ENCODE data around the gene TIMM17B.

The TIMM17B gene

DNA sequence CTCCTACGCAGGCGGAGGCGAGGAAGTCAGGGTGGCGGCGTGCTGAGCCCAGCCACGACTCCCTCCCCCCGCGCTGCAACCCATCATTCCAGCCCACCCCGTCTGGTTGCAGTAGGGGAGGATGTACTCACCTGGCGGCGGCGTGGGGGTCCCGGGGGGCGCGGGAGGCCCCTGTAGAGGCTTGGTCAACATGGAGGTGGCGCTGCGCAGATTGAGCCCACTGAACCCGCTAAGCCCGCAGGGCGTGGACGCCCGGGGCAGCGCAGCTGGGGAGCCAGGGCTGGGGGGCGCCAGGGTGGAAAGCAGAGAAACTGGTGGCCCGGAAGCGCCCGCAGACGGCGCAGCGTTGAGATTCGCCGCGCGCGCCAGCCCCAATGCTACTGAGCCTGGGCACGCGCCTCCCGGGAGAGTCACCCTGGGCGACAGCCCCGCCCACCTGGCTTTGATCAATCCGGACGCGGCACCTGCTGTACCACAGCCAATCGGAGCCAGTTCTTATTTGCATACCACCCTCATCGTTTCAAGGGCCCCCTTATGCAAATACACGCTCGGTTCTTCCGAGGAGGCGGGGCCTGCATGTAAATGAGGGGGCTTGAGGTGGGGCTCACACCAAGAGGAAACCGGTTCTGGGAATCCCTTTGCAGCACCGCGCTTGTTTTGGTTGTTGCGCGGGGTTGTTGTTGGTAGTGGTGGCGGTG, 21.2 kb upstream of the TIMM17B start, which contains the start of gene PIM2:
Gene PIM2, minus strand, starts transcription at position 382 of the 698 bp plus-strand sequence. Its CDS starts 190 bp downstream, at position 192.
- peak; percentile 93 for DNase-seq

- no peak for DNase-seq
Measured at GRCh38 chrX:48918301-48918642, 20.7 kb upstream of the TIMM17B start.

- DNase-seq, result peak; percentile 55
Measured at GRCh38 chrX:48917139-48918001, 19.8 kb upstream of the TIMM17B start.

GRCh38 chrX:48914593-48915493, 17.3 kb upstream of the TIMM17B start:
- DNase-seq, result no peak

GRCh38 chrX:48913605-48914366, 16.2 kb upstream of the TIMM17B start:
- no peak for DNase-seq

DNA sequence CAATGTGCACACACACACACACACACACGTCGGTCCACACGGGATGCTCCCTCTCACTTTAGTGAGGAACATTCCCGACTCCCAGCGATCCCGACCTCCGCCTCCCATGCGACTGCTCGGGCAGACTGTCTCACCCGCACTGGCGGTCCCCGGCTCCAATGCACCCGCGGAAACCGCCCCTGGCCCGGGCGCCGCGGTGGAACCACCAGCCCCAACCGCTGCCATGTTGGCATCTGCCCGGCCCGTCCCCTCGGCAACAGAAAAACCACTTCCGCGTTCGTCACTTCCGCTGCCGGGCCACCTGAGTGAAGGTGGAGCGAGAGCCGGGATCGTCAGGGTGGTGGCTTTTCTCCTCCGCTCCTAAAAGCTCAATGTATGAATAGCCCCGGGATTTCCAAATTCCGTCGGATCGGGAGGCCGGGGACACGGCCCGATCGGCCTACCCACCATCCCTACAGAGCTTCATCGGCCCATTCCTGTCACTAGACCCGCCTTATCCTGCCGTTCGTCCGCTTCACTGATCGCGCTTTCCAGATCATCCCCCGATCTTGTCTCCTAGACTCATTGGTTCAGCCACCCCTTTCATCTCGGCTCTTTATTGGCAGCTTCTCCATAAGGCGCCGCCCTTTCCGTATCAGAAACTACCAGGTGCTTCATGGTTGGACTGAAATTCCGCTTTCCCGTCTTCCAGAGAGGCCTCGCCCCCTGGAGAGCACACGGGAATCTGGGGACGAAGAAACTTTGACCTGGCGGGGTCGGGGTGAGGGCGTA, 14.0 kb upstream of the TIMM17B start, which contains the start of gene SLC35A2:
Gene SLC35A2, minus strand, starts transcription at position 235 of the 771 bp plus-strand sequence. Its CDS starts 10 bp downstream, at position 225.
- DNase-seq, result peak; percentile 72

GRCh38 chrX:48910926-48911411, 13.4 kb upstream of the TIMM17B start:
- DNase-seq, result no peak

DNA sequence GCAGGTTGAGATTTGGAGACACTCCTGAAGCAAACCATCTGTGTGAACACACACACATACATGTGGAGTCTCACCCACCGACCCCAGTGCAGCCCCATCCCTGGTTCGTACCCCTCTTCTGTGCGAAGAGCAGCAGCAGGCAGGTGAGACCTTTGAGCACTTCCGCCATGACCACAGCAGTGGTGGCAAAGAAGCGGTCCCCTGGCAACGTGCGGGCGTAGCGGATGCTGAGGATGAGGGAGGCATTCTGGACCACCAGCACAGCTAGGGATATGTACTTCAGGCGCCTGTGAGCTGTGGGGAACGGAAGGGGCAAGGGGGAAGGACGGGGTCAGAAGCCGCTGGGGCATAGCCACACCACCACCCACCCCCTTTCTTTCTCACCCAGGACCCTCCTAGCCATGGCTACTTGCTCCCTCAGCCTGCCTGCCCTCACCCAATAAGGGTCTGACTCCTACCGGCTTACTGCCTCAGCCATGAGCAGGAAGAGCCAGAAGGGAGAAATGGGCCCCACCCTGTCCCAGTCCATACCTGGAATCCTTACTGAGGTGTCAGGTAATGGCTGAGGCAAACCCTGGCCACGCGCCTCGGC, 12.2 kb upstream of the TIMM17B start:
- no peak for DNase-seq

- no peak for DNase-seq
Measured at GRCh38 chrX:48908600-48908999, 11.0 kb upstream of the TIMM17B start.

GRCh38 chrX:48905090-48905790, 7.7 kb upstream of the TIMM17B start:
- DNase-seq, result no peak

DNA sequence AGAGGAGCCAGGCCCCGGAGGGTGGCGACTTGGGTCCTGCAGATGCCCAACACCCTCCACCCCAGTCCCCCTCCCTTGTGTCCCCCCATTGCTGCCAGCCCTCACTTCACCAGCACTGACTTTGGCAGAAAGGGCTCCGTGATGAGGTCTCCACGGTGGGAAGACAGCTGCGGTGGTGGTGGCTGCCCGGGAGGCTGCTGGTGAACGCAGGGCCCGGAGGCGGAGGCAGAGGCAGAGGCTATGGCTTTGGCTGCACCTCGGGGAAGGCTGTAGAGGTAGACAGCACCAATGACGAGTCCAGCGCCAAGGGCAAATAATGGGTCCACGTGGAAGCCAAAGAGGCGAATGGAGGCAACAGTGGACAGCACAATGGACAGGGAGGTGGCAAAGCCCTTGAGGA, 7.1 kb upstream of the TIMM17B start:
- no peak for DNase-seq

GRCh38 chrX:48904180-48904579, 6.6 kb upstream of the TIMM17B start:
- no peak for DNase-seq

- DNase-seq, result no peak
Measured at GRCh38 chrX:48903290-48903689, 5.7 kb upstream of the TIMM17B start.

DNA sequence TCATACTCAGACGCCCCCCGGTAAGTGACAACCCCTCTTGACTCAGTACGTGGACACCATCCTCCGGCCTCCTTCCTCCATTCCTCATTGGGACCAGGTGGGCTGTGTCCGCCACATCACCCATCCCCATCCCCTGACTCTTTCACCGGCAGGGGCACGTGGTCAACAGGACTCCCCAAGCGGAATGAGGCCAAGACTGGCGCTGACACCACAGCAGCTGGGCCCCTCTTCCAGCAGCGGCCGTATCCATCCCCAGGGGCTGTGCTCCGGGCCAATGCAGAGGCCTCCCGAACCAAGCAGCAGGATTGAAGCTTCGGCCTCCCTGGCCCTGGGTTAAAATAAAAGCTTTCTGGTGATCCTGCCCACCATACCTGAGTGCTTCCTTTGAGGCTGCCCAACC, 5.2 kb upstream of the TIMM17B start:
- no peak for DNase-seq

DNA sequence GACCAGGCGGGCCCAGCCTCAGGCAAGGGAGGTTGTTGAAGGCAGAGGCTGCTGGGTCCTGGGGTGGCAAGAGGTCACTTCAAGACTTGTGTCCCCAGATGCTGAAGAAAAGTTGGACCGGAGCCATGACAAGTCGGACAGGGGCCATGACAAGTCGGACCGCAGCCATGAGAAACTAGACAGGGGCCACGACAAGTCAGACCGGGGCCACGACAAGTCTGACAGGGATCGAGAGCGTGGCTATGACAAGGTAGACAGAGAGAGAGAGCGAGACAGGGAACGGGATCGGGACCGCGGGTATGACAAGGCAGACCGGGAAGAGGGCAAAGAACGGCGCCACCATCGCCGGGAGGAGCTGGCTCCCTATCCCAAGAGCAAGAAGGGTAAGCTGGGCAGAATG, 4.6 kb upstream of the TIMM17B start:
- DNase-seq, result no peak

GRCh38 chrX:48901069-48901468, 3.5 kb upstream of the TIMM17B start:
- no peak for DNase-seq

DNA sequence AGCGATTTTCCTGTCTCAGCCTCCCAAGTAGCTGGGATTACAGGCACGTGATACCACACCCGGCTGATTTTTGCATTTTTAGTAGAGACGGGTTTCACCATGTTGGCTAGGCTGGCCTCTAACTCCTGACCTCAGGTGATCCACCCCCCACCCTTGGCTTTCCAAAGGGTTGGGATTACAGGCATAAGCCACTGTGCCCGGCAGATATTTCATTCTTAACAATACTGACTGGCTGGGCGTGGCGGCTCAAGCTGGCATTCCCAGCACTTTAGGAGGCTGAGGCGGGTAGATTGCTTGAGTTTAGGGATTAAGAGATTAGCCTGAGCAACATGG, 1.5 kb upstream of the TIMM17B start:
- no peak for DNase-seq

GRCh38 chrX:48897157-48897624, 377 bp downstream of the TIMM17B start:
- peak; percentile 74 for DNase-seq

GRCh38 chrX:48896611-48897011, 957 bp downstream of the TIMM17B start:
- no peak for DNase-seq

- DNase-seq, result no peak
Measured at GRCh38 chrX:48894891-48895290, 2.7 kb downstream of the TIMM17B start.
